ENCODE results near the gene ZDHHC13. TPM values are rescaled to one million over a fixed set of nuclear protein-coding genes. Genes with fewer than 3 reads are reported as not detected.
A peak's percentile ranks its signal among the peaks of the same experiment; 100 is the strongest.

The ZDHHC13 gene
- total and polyA plus RNA-seq, 7 donors, result 0.70 to 2.6 (median 1.4) TPM

GRCh38 chr11:19102521-19102900, 14.5 kb upstream of the ZDHHC13 start:
- WGBS, 3 donors, result 58 to 72% (median 60%) methylated on average over 1 of the region's 1 CpG
- no peak overlapping the region for H3K4me3 ChIP-seq
- DNase-seq (no peak), ATAC-seq (no peak)
- no peaks in the 10 kb centered on the region for H3K9me3 ChIP-seq
- TF ChIP-seq CTCF (IDR thresholded peaks at IDR 0.05), result no peak
- intact Hi-C loops (cut with DNase I), result no loop called here
- H3K36me3 ChIP-seq (ENCODE audit: insufficient read depth in 1 of 2, low read depth in 1 of 2), result no peaks in the 10 kb centered on the region
- no peak overlapping the region for H3K27ac ChIP-seq
- no peaks in the 10 kb centered on the region for H3K27me3 ChIP-seq (ENCODE audit: insufficient read depth in 3 of 3, low read length in 2 of 3)
- H3K4me1 ChIP-seq, result no peaks in the 10 kb centered on the region

GRCh38 chr11:19105011-19105410, 12.0 kb upstream of the ZDHHC13 start:
- no peak overlapping the region for H3K27ac ChIP-seq
- intact Hi-C loops (cut with DNase I), result no loop called here
- ATAC-seq (no peak), DNase-seq (no peak)
- no peaks in the 10 kb centered on the region for H3K4me1 ChIP-seq
- H3K27me3 ChIP-seq (ENCODE audit: insufficient read depth in 3 of 3, low read length in 2 of 3), result no peaks in the 10 kb centered on the region
- H3K4me3 ChIP-seq, result no peak overlapping the region
- 81 to 93% (median 92%) methylated on average over 1 of the region's 1 CpG for WGBS, 3 donors
- TF ChIP-seq CTCF (IDR thresholded peaks at IDR 0.05), result no peak
- H3K9me3 ChIP-seq, result no peaks in the 10 kb centered on the region
- H3K36me3 ChIP-seq (ENCODE audit: insufficient read depth in 1 of 2, low read depth in 1 of 2), result no peaks in the 10 kb centered on the region

- Histone ChIP-seq H3K27ac (no peak overlapping the region), H3K4me3 (no peak overlapping the region), H3K9me3 (no peaks in the 10 kb centered on the region), H3K36me3 (ENCODE audit: insufficient read depth in 1 of 2, low read depth in 1 of 2) (no peaks in the 10 kb centered on the region), H3K4me1 (no peaks in the 10 kb centered on the region), H3K27me3 (ENCODE audit: insufficient read depth in 3 of 3, low read length in 2 of 3) (no peaks in the 10 kb centered on the region)
- DNase-seq (no peak), ATAC-seq (no peak)
- intact Hi-C loops (cut with DNase I), result no loop called here
- WGBS, 3 donors, result 100% methylated on average over 1 of the region's 1 CpG
- no peak for TF ChIP-seq CTCF (IDR thresholded peaks at IDR 0.05)
Measured at GRCh38 chr11:19107125-19107524, 9.8 kb upstream of the ZDHHC13 start.

GRCh38 chr11:19110295-19110694, 6.7 kb upstream of the ZDHHC13 start:
- ATAC-seq (peak; percentile 84 to 99 (median 93)), DNase-seq (peak; percentile 46 to 78)
- no peaks in the 10 kb centered on the region for H3K36me3 ChIP-seq (ENCODE audit: insufficient read depth in 1 of 2, low read depth in 1 of 2)
- H3K27me3 ChIP-seq (ENCODE audit: insufficient read depth in 3 of 3, low read length in 2 of 3), result no peaks in the 10 kb centered on the region
- H3K9me3 ChIP-seq, result no peaks in the 10 kb centered on the region
- H3K4me3 ChIP-seq, result no peak overlapping the region
- 38 to 47% (median 43%) methylated on average over 3 of the region's 3 CpGs for WGBS, 3 donors
- TF ChIP-seq CTCF (IDR thresholded peaks at IDR 0.05), result no peak
- peak overlapping the region; percentile 7 for H3K27ac ChIP-seq
- H3K4me1 ChIP-seq, result no peaks in the 10 kb centered on the region
- intact Hi-C loops (cut with DNase I), result loop anchor here in 1 of 2 donors (2.0 kb wide), 1 partner anchor 33 kb away; no protein-coding TSS in a partner anchor

- no peak for ATAC-seq
- no peak for TF ChIP-seq CTCF (IDR thresholded peaks at IDR 0.05)
Measured at GRCh38 chr11:19111809-19112208, 5.2 kb upstream of the ZDHHC13 start.

More at GRCh38 chr11:19111809-19112208, 5.2 kb upstream of the ZDHHC13 start:
- DNase-seq, result no peak
- Histone ChIP-seq H3K4me1 (no peaks in the 10 kb centered on the region), H3K9me3 (no peaks in the 10 kb centered on the region), H3K36me3 (ENCODE audit: insufficient read depth in 1 of 2, low read depth in 1 of 2) (no peaks in the 10 kb centered on the region), H3K4me3 (no peak overlapping the region), H3K27me3 (ENCODE audit: insufficient read depth in 3 of 3, low read length in 2 of 3) (peaks cover 0 to 6% (median 0%) of the 10 kb centered on the region in 3 donors), H3K27ac (no peak overlapping the region)
- intact Hi-C loops (cut with DNase I), result loop anchor here in 1 of 2 donors (2.0 kb wide), 1 partner anchor 35 kb away; no protein-coding TSS in a partner anchor
